GM15510 (cell line): Measurements from ENCODE around the gene ABCA9.

Experiments used
- POLR2A ChIP-seq: IDR thresholded peaks from 3 replicates; pipeline ENCODE4 v1.6.1; 2011; ENCODE audit warnings: borderline replicate concordance; ENCODE audit not compliant: insufficient read length; ENCODE audit errors: extremely low read depth

Gene ABCA9

DNA sequence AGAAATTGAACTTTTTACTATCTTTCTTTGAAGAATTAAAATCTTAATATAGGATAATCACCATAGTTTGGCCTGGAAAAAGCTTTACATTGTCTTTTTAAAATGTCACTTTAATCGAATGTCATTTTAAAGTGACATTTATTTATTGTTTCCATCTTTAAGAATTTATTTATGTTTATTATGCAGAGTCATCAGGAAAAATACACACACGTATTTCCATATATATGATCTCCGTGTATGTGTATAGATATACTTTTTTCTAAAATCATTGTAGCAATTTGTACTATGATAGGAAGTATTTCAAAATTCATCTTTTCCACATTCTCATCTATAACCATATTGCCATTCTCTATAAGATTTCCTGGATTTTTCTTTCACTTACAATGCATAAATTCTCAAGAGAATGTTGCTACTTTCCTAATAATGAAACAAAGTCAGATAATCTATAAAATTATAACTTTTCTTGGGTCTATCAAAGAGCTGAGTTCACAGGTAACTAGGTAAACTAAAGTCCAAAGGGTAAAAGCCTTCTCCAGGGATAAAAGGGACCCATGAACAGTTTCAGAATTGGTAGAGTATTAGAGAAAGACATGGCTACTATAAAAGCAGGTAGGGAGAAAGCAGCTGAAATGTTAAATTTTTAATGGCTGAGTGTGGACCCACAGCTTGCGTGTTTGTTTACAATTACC is 117.5 kb downstream of the ABCA9 start:
- TF ChIP-seq POLR2A: no peak

DNA sequence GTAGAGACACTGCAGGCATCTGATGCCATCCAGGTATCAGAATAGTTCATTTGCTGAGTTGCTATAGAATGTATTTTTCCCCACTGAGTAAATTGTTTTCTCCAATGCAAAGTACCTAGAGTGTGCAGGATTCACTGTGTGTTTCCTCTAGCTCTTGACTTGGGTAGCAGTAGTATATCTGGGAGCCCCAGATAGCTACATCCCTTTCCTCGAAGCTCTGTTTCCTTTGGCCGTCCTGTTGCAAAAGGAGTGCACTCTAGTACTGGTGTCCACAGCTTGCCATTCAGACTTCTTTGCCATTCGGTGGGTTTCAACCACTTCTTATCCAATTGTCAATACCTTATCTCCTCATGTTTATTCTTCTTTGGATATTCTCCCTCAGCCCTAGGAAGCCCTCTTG is 118.3 kb downstream of the ABCA9 start:
- TF ChIP-seq POLR2A: no peak

DNA sequence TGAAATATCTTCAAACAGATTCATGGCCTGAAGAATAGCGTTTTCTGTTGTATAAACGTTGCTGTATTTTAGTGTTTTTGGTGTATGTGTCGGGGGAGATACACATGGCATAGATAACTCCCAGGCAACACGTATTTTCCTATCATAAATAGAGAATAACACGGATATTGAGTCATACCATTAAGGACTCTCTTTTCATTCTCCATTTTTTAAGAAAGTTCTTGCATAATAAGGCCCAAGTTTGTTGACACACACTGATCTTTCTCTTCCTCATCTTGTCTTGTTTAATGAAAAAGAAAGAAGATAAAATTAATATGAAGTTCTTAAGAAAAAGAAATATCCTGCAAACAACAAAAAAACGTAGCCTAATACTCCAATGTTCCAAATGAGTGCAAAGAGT is 119.0 kb downstream of the ABCA9 start:
- no peak for TF ChIP-seq POLR2A

DNA sequence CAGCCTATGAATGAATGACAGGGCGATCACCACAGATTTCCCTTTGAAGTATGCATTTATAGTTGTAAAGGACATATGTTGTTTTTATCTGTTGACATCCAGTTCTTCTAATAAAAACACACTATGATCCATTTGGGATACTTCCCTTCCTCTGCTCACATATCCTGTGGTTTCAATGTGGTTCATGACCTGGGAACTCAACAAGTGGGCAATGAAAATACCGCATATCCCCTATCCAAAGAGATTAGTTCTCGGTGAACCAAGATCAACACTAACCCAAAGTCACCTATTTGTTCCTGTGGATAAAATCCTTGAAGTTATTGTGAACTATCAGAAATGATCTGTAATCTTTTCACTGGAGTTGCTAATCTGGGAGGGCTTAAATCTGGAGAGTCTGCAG is 121.5 kb downstream of the ABCA9 start:
- no peak for TF ChIP-seq POLR2A

- no peak for TF ChIP-seq POLR2A
Observed at GRCh38 chr17:68937890-68938514, 122.7 kb downstream of the ABCA9 start.

DNA sequence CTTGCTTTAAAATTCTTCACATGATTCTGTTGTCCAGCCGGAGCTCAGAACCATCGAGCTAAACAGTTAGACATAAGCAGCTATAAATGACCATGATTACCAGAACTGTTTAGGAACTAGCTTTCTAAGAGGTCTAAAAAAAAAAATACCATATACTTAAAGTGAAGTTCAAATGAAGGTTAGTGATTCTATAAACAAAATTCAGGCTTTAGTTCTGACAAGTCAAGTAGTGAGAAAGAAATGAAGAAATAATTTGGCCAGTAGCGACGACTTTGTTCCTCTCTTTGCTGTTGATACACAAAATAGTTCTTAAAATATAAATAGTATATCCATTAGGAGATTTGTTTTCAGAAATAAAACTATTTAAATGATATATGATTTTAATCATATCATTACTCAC is 133.2 kb downstream of the ABCA9 start:
- TF ChIP-seq POLR2A: no peak

GRCh38 chr17:68924793-68925720 is 135.7 kb downstream of the ABCA9 start:
- no peak for TF ChIP-seq POLR2A
